Effector memory CD4-positive, alpha-beta T cell (primary cell): Measurements from ENCODE around the gene ANKLE1.
"Not testable (repeated sequence)": the region's sequence is repeated elsewhere in the genome, so short reads cannot be mapped to it uniquely, and the experiment has no call there.

ENCODE experiments used
- DNase-seq, 3 donors: peaks; one replicate each; pipeline ENCODE4 v3.0.0-alpha.2; 2020
- H3K27ac ChIP-seq: 2 replicates; pipeline ENCODE4 v1.7.0; 2013; ENCODE audit warnings: mild to moderate bottlenecking, low read length, moderate library complexity; ENCODE audit not compliant: insufficient read depth, poor library complexity, severe bottlenecking
- H3K27me3 ChIP-seq: replicated peaks from 2 replicates; pipeline ENCODE4 v1.7.0; 2013; ENCODE audit warnings: mild to moderate bottlenecking, low read length; ENCODE audit not compliant: insufficient read depth, control insufficient read depth, poor library complexity, severe bottlenecking
- H3K36me3 ChIP-seq: 2 replicates; pipeline ENCODE4 v1.7.0; 2013; ENCODE audit warnings: mild to moderate bottlenecking, low read length, moderate library complexity; ENCODE audit not compliant: control insufficient read depth, insufficient read depth
- H3K4me1 ChIP-seq: 2 replicates; pipeline ENCODE4 v1.7.0; 2013; ENCODE audit warnings: low read length, mild to moderate bottlenecking; ENCODE audit not compliant: control insufficient read depth, insufficient read depth, poor library complexity, severe bottlenecking
- H3K4me3 ChIP-seq: 2 replicates; pipeline ENCODE4 v1.7.0; 2013; ENCODE audit warnings: low read length, low read depth, mild to moderate bottlenecking; ENCODE audit not compliant: insufficient read depth, poor library complexity, severe bottlenecking
- H3K9me3 ChIP-seq: 2 replicates; pipeline ENCODE4 v1.7.0; 2013; ENCODE audit warnings: mild to moderate bottlenecking, low read length, moderate library complexity; ENCODE audit not compliant: control insufficient read depth

ANKLE1 gene

DNA sequence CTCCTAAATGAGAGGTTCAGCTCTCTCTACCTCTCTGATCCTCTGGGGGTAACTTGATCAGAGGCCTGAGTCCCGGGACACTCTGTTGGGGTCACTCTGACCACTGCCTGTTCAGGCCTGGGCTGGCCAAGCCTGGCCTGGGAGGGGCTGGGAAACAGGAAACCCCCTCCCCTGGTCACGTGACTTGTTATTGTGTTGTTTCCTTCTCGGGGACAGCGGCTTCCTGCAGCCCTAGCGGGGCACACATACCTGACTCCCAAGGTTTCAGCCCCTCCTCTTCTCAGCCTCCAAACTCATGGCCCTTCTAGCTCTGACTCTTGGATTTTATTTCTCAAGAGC is 17.1 kb upstream of the ANKLE1 start, which contains the start of gene USHBP1:
USHBP1 (minus strand) TSS at position 105 of the 339 bp plus-strand sequence. CDS start 446 bp downstream, outside the sequence.
- Histone ChIP-seq H3K4me3 (no peak within 1 kb of the TSS), H3K27me3 (no peaks in the 10 kb centered on the region), H3K9me3 (no peaks in the 10 kb centered on the region), H3K4me1 (peaks cover 9% of the 10 kb centered on the region), H3K27ac (no peak within 1 kb of the TSS), H3K36me3 (no peaks in the 10 kb centered on the region)
- DNase-seq = no peak

DNA sequence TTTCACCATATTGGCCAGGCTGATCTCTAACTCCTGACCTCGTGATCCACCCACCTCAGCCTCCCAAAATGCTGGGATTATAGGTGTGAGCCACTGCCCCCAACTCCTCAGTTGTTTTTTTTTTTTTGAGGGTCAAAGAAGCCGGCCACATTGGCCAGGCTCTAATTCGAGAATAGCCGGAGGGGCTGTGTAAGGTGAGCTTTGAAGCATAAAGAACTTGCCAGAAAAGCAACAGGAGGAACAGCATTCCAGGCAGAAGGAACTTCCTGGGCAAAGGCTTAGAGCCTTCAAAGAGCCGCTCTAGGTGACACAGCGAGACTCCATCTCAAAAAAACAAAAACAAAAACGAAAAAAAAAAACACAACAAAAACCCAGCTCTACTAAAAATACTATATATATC is 15.7 kb upstream of the ANKLE1 start:
- Histone ChIP-seq H3K27me3 (no peaks in the 10 kb centered on the region), H3K4me3 (no peak overlapping the region), H3K9me3 (no peaks in the 10 kb centered on the region), H3K36me3 (peaks cover 6% of the 10 kb centered on the region), H3K4me1 (peaks cover 9% of the 10 kb centered on the region), H3K27ac (no peak overlapping the region)
- no peak for DNase-seq

DNA sequence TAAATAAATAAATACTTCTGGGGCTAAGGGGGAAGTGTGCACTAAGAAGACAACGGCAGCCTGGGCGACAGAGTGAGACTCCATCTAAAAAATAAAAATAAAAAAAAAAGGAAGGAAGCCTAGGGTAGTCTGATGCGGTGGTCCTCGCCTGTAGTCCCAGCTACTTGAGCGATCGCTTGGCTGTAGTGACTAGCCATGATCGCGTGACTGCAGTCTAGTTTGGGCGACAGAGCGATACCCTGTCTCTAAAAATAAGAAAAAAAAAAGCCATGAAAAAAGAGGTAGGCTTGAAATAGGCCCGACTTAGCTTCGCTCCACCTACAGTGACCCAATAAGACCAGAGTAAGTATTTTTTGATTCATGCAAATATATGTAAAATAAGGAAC is 15.1 kb upstream of the ANKLE1 start:
- DNase-seq = no peak
- Histone ChIP-seq H3K4me1 (peaks cover 9% of the 10 kb centered on the region), H3K36me3 (peaks cover 12% of the 10 kb centered on the region), H3K27me3 (no peaks in the 10 kb centered on the region), H3K4me3 (no peak overlapping the region), H3K27ac (no peak overlapping the region), H3K9me3 (no peaks in the 10 kb centered on the region)

DNA sequence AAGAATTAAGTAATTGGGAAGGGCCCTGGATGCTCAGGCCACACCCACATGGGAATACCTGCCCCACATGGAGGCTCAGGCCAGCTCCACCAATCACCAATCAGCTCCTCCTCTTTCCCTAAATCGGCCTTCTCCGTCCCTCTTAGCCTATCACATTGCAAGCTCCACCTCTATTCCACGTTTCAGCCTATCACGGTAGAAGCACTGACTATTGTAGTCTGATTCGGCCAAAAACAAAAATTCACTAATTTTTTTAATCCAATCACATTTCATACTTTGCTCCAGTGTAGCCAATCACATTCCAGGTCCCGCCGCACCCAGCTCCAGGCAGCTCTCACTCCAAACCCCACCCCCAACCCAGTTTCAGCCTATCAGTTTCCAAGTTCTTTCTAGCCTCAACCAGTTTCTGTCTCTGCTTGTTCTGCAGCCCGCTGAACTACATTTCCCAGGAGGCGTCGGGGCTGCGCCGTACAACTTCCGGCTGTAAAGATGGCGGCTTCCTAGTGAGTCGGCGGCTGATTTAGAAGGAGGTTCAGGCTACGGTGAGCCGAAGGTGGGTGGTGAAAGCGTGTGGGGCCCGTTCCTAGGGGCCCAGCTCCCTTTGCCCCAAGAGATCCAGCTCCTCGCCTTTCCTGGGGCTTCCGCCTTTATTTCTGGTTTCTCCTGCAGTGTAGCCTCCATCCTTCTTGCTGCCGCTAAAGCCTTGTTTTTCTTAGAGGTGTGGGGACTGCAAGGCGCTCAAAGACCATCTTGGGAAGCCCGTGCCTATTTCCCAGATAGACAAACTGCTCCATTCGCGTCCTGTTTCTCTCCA is 14.5 kb upstream of the ANKLE1 start, which contains the start of gene BABAM1:
BABAM1 (plus strand) TSS at position 469 of the 814 bp plus-strand sequence. CDS start 1,364 bp downstream, outside the sequence.
- Histone ChIP-seq H3K4me3 (peak within 1 kb of the TSS; percentile 76), H3K9me3 (no peaks in the 10 kb centered on the region), H3K27ac (peak within 1 kb of the TSS; percentile 69), H3K4me1 (peaks cover 9% of the 10 kb centered on the region), H3K36me3 (peaks cover 16% of the 10 kb centered on the region), H3K27me3 (no peaks in the 10 kb centered on the region)
- peak; percentile 89 to 94 (median 93) for DNase-seq

DNA sequence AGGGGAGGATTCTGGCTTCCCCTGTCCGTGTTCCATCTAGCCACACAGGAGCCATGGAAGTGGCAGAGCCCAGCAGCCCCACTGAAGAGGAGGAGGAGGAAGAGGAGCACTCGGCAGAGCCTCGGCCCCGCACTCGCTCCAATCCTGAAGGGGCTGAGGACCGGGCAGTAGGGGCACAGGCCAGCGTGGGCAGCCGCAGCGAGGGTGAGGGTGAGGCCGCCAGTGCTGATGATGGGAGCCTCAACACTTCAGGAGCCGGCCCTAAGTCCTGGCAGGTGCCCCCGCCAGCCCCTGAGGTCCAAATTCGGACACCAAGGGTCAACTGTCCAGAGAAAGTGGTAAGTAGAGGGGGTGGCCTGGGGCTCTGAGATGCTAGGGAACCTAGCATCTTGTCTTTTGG is 12.9 kb upstream of the ANKLE1 start:
- H3K9me3 ChIP-seq = no peaks in the 10 kb centered on the region
- H3K36me3 ChIP-seq = peaks cover 25% of the 10 kb centered on the region
- peaks cover 9% of the 10 kb centered on the region for H3K4me1 ChIP-seq
- H3K27me3 ChIP-seq = no peaks in the 10 kb centered on the region
- no peak for DNase-seq
- no peak overlapping the region for H3K4me3 ChIP-seq
- no peak overlapping the region for H3K27ac ChIP-seq

DNA sequence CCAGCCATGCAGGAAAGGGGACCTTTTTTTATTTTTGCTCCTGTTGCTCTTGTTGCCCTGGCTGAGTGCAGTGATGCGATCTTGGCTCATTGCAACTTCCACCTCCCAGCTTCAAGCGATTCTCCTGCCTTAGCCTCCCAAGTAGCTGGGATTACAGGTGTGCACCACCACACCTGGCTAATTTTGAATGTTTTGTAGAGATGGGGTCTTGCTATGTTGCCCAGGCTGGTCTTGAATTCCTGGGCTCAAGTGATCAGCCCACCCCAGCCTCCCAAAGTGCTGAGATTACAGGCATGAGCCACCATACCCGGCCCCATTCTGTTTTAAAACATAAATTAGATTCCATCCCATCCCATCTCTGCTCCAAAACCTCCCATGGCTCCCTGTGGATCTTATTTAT is 6.8 kb upstream of the ANKLE1 start:
- DNase-seq, H3K27ac ChIP-seq, H3K4me3 ChIP-seq, H3K27me3 ChIP-seq, H3K9me3 ChIP-seq, H3K4me1 ChIP-seq: not testable (repeated sequence)
- H3K36me3 ChIP-seq = peaks cover 63% of the 10 kb centered on the region

DNA sequence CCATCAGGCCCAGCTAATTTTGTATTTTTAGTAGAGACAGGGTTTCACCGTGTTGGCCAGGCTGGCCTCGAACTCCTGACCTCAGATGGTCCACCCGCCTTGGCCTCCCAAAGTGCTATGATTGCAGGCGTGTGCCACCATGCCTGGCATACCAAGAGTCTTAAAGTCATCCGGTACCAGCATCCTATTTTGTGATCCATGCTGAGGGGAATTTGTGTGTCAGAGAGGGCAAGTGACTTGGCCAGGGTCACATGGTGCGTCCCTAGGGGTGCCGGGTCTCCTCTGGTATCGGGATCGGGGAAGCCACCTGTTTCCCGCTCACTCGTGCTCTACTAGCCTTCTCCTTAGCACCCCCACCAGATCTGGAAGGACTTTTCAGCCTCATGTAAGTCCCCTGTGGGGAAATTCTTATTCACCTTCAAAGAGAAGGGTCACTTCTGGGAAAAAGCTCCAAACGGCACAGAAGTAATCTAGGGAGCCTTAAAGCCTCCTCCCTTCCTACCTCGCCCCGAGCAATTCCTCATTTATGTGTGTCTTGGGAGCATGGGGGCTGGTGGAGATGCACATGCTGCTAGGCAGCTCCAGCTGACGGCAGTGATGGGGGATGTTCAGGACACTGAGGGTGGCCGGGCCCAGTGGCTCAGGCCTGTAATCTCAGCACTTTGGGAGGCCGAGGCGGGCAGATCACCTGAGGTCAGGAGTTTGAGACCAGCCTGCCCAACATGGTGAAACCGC is 6.1 kb upstream of the ANKLE1 start:
- H3K27ac ChIP-seq = no peak overlapping the region
- H3K4me3 ChIP-seq = no peak overlapping the region
- H3K27me3 ChIP-seq = no peaks in the 10 kb centered on the region
- DNase-seq = no peak
- peaks cover 58% of the 10 kb centered on the region for H3K36me3 ChIP-seq
- no peaks in the 10 kb centered on the region for H3K9me3 ChIP-seq
- no peaks in the 10 kb centered on the region for H3K4me1 ChIP-seq

DNA sequence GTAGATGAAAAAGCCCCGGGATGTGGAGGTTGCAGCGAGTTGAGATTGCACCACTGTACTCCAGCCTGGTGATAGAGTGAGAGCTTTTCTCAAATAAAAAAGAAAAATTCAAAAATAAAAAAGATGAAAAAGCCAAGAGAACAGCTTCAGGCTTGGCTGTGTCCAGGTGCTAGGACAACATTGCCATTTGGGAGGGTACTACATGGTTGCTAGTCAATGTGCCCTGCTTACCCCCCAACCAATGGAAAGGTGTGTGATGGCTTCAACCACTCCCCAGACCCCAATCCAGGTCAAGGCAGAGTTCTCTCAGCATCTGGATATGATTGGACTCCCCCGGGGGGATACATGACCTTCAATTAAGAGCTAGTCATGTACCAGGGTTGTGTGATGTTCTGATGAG is 2.3 kb upstream of the ANKLE1 start:
- peaks cover 31% of the 10 kb centered on the region for H3K36me3 ChIP-seq

DNA sequence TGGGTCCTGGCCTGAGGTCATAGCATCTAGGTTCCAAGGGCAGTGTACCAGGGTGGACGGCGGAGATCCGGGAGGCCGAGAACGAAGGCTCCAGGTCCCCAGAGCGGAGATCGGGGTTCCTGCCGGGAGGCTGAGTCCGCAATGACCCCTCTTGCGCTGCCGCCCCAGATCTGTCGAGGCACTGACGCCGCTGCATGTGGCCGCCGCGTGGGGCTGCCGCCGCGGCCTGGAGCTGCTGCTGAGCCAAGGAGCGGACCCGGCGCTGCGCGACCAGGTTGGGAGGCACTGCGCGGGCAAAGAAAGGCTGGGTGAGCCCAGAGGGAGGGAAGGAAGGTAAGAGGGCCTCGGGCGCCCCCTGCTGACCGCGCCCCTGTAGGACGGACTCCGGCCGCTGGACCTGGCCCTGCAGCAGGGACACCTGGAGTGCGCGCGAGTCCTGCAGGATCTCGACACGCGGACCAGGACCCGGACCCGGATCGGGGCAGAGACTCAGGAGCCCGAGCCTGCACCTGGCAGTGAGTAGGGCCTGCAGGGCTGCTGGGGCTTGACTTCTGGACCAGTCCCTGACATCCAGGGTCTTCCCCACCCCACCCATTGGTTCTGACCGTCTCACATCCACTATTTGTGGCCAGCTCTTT is 906 bp downstream of the ANKLE1 start:
- DNase-seq = peak; percentile 52 to 68 (median 61)
- H3K36me3 ChIP-seq = peaks cover 1% of the 10 kb centered on the region
- H3K27me3 ChIP-seq = peaks cover 4% of the 10 kb centered on the region
- peaks cover 17% of the 10 kb centered on the region for H3K4me1 ChIP-seq
- no peak overlapping the region for H3K27ac ChIP-seq
- peak overlapping the region; percentile 45 for H3K4me3 ChIP-seq
- H3K9me3 ChIP-seq = no peaks in the 10 kb centered on the region

More for the DNA sequence above, 2.3 kb upstream of the ANKLE1 start:
- H3K9me3 ChIP-seq = no peaks in the 10 kb centered on the region
- peaks cover 4% of the 10 kb centered on the region for H3K27me3 ChIP-seq
- H3K4me3 ChIP-seq = no peak overlapping the region
- H3K4me1 ChIP-seq = peaks cover 17% of the 10 kb centered on the region
- no peak overlapping the region for H3K27ac ChIP-seq
- DNase-seq = no peak
